GM19397 (cell line): ENCODE results near the gene CAB39.

Experiments used
- ATAC-seq: cut with Tn5 transposase; IDR thresholded peaks from one replicate; pipeline ENCODE4 v1.9.1; 2021; ENCODE audit warnings: mild to moderate bottlenecking, moderate library complexity; ENCODE audit not compliant: unreplicated experiment

Gene CAB39

GRCh38 chr2:230849633-230850357 is 137.2 kb downstream of the CAB39 start:
- ATAC-seq = no peak

GRCh38 chr2:230850358-230850658 is 137.7 kb downstream of the CAB39 start:
- ATAC-seq = no peak

- ATAC-seq = no peak
These were observed 139.5 kb downstream of the CAB39 start for GRCh38 chr2:230852113-230852512.

GRCh38 chr2:230861552-230862255 is 149.1 kb downstream of the CAB39 start:
- no peak for ATAC-seq

- no peak for ATAC-seq
These were observed 149.7 kb downstream of the CAB39 start for GRCh38 chr2:230862292-230862691.

- no peak for ATAC-seq
These were observed 150.4 kb downstream of the CAB39 start for GRCh38 chr2:230863031-230863430.

GRCh38 chr2:230863442-230864121 is 150.9 kb downstream of the CAB39 start:
- ATAC-seq = no peak

- no peak for ATAC-seq
These were observed 151.5 kb downstream of the CAB39 start for GRCh38 chr2:230864122-230864604.

GRCh38 chr2:230864605-230865306 is 152.1 kb downstream of the CAB39 start, which contains the start of gene ITM2C:
Gene ITM2C, plus strand, starts transcription at chr2:230864942. Its CDS starts 84 bp downstream, at chr2:230865026.
- peak; percentile 71 for ATAC-seq

- ATAC-seq = no peak
These were observed 152.7 kb downstream of the CAB39 start for GRCh38 chr2:230865307-230865765.

GRCh38 chr2:230865766-230866755 is 153.4 kb downstream of the CAB39 start:
- no peak for ATAC-seq

GRCh38 chr2:230866756-230867523 is 154.3 kb downstream of the CAB39 start:
- no peak for ATAC-seq

GRCh38 chr2:230868161-230868946 is 155.7 kb downstream of the CAB39 start:
- ATAC-seq = no peak

- no peak for ATAC-seq
These were observed 156.6 kb downstream of the CAB39 start for GRCh38 chr2:230868947-230869913.

- ATAC-seq = no peak
These were observed 157.4 kb downstream of the CAB39 start for GRCh38 chr2:230869914-230870543.
